ACHN (cell line): ENCODE measurements around the gene VPS35.
A peak's percentile ranks its signal among the peaks of the same experiment; 100 is the strongest.

Source experiments
- DNase-seq: peaks from one replicate; pipeline ENCODE4 v3.0.0-alpha.2; 2015
- in situ Hi-C: cut with HindIII; loops from 2 replicates; pipeline ENCODE4 v1.10.0; 2017; ENCODE audit warnings: low sequenced_read_pairs, low pct_ligation_motif_present, low pct_unique_long_range_greater_than_20kb

VPS35 gene

GRCh38 chr16:46688654-46689364 lies at the start of gene VPS35:
Gene VPS35 (minus strand): TSS chr16:46689178. CDS start chr16:46689133, 45 bp downstream.
- in situ Hi-C loops = no loop called here
- peak; percentile 99 for DNase-seq

GRCh38 chr16:46737621-46738214 lies 48.7 kb upstream of the VPS35 start:
- in situ Hi-C loops = no loop called here

GRCh38 chr16:46736695-46737094 lies 47.7 kb upstream of the VPS35 start:
- in situ Hi-C loops = no loop called here
- no peak for DNase-seq

More at GRCh38 chr16:46737621-46738214, 48.7 kb upstream of the VPS35 start:
- no peak for DNase-seq

- in situ Hi-C loops = no loop called here
- no peak for DNase-seq
Measured at GRCh38 chr16:46733319-46733830, 44.4 kb upstream of the VPS35 start.

- in situ Hi-C loops = no loop called here
- no peak for DNase-seq
Measured at GRCh38 chr16:46732561-46732960, 43.6 kb upstream of the VPS35 start.

- in situ Hi-C loops = no loop called here
- DNase-seq = no peak
Measured at GRCh38 chr16:46731691-46732555, 42.9 kb upstream of the VPS35 start.

GRCh38 chr16:46730801-46731690 lies 42.1 kb upstream of the VPS35 start:
- no peak for DNase-seq
- in situ Hi-C loops = no loop called here

GRCh38 chr16:46730126-46730525 lies 41.1 kb upstream of the VPS35 start:
- in situ Hi-C loops = no loop called here
- DNase-seq = no peak

GRCh38 chr16:46729326-46729995 lies 40.5 kb upstream of the VPS35 start:
- DNase-seq = no peak
- in situ Hi-C loops = no loop called here

GRCh38 chr16:46728806-46729205 lies 39.8 kb upstream of the VPS35 start:
- DNase-seq = no peak
- in situ Hi-C loops = no loop called here

GRCh38 chr16:46727630-46728029 lies 38.7 kb upstream of the VPS35 start:
- in situ Hi-C loops = no loop called here
- no peak for DNase-seq

GRCh38 chr16:46727184-46727583 lies 38.2 kb upstream of the VPS35 start:
- in situ Hi-C loops = no loop called here
- DNase-seq = no peak

GRCh38 chr16:46721885-46722284 lies 32.9 kb upstream of the VPS35 start:
- in situ Hi-C loops = no loop called here
- DNase-seq = no peak

GRCh38 chr16:46720619-46721018 lies 31.6 kb upstream of the VPS35 start:
- DNase-seq = no peak
- in situ Hi-C loops = no loop called here

- in situ Hi-C loops = no loop called here
- no peak for DNase-seq
Measured at GRCh38 chr16:46719528-46719927, 30.6 kb upstream of the VPS35 start.

GRCh38 chr16:46718214-46718613 lies 29.2 kb upstream of the VPS35 start:
- DNase-seq = no peak
- in situ Hi-C loops = no loop called here

- in situ Hi-C loops = no loop called here
- DNase-seq = no peak
Measured at GRCh38 chr16:46717692-46718091, 28.7 kb upstream of the VPS35 start.

- no peak for DNase-seq
- in situ Hi-C loops = no loop called here
Measured at GRCh38 chr16:46715769-46716305, 26.9 kb upstream of the VPS35 start.
